Lower lobe of right lung (tissue), 2 donors: ENCODE data around the gene LAGE3. TPM values are rescaled to one million over a fixed set of nuclear protein-coding genes. Genes with fewer than 3 reads are reported as not detected.
A peak's percentile ranks its signal among the peaks of the same experiment; 100 is the strongest.

Experiments used
- ATAC-seq, 2 donors: fragments of 200-7000 bp; cut with Tn5 transposase; one replicate each; pipeline ENCODE4 v1.9.1; 2020 to 2022; ENCODE audit warnings: mild to moderate bottlenecking in 2 of 2, moderate library complexity in 2 of 2
- DNase-seq: peaks from one replicate; pipeline ENCODE4 v3.0.0-alpha.2; 2020
- H3K27ac ChIP-seq: fragments of 200-600 bp; one replicate; pipeline ENCODE4 v1.8.0; 2022
- H3K27me3 ChIP-seq: fragments of 200-600 bp; one replicate; pipeline ENCODE4 v1.8.0; 2022; ENCODE audit warnings: low read depth
- H3K36me3 ChIP-seq: fragments of 200-600 bp; one replicate; pipeline ENCODE4 v1.8.0; 2022; ENCODE audit warnings: mild to moderate bottlenecking
- H3K4me1 ChIP-seq: fragments of 200-600 bp; one replicate; pipeline ENCODE4 v1.8.0; 2022
- H3K4me3 ChIP-seq: fragments of 200-600 bp; one replicate; pipeline ENCODE4 v1.8.0; 2022; ENCODE audit warnings: mild to moderate bottlenecking
- H3K9me3 ChIP-seq: fragments of 200-600 bp; one replicate; pipeline ENCODE4 v1.8.0; 2022
- intact Hi-C: fragments of 100-400 bp; cut with DNase I; formaldehyde crosslinking; loops from one replicate; pipeline ENCODE4 v1.11.0; 2022
- total RNA-seq: library from RNA; stranded (reverse); fragmentation: NEBNext Ultra II Directional; extraction: Animal tissue kit (Norgen Biotek cat#: 25700); gene quantifications from one replicate; pipeline ENCODE4 v1.2.1, GENCODE V29; 2021
- TF ChIP-seq, protein P1 (sequence below): fragments of 200-600 bp; IDR thresholded peaks from one replicate; pipeline ENCODE4 v1.8.0; 2022; ENCODE audit warnings: antibody characterized with exemption, mild to moderate bottlenecking
- donor health status: DM: no; HTN: yes; CAD: no; lungs with severe emphysema.

Gene LAGE3
- total RNA-seq, 1 donor from 2014 or later = 20.4 TPM

DNA sequence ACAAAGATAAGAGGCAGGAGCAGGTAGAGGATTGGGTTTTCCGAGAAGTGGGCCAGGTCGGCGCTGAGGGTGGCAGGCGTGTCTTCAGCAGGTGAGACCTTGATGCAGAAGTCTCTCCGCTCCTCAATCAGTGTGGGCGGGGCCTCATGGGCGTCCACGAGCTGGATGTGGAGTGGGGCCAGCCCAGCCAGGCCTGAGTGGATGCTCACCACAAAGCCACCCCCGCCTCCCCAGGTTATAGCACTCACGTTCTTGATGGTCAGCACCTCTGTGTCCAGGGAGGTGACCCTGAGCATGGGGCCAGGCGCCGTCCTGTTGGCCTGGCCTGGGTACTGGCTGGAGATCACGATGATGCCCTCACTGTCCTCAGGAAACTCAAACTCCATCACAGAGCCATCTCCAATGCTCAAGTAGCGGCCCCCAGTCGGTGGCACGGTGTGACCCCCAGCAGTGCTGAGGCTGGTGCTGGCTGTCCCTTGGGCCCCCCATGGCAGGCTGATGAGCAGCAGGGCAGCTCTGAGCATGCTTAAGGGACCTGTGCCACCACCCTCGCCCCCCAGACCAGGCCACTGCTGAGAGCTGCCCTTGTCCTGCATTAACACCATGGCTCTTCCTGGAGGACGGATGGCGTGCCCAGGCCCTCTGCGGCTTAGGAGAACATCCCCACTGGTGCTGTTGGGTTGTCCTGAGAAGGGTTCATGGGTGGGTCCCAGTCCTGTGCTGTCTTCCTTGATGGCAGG lies 9.4 kb upstream of the LAGE3 start:
- Histone ChIP-seq H3K4me1 (peaks cover 25% of the 10 kb centered on the region), H3K4me3 (no peak overlapping the region), H3K27ac (no peak overlapping the region), H3K36me3 (peaks cover 14% of the 10 kb centered on the region), H3K9me3 (no peaks in the 10 kb centered on the region), H3K27me3 (no peaks in the 10 kb centered on the region)
- TF ChIP-seq, protein P1, sequence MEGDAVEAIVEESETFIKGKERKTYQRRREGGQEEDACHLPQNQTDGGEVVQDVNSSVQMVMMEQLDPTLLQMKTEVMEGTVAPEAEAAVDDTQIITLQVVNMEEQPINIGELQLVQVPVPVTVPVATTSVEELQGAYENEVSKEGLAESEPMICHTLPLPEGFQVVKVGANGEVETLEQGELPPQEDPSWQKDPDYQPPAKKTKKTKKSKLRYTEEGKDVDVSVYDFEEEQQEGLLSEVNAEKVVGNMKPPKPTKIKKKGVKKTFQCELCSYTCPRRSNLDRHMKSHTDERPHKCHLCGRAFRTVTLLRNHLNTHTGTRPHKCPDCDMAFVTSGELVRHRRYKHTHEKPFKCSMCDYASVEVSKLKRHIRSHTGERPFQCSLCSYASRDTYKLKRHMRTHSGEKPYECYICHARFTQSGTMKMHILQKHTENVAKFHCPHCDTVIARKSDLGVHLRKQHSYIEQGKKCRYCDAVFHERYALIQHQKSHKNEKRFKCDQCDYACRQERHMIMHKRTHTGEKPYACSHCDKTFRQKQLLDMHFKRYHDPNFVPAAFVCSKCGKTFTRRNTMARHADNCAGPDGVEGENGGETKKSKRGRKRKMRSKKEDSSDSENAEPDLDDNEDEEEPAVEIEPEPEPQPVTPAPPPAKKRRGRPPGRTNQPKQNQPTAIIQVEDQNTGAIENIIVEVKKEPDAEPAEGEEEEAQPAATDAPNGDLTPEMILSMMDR = no peak
- intact Hi-C loops = no loop called here
- DNase-seq = no peak
- no peak for ATAC-seq

DNA sequence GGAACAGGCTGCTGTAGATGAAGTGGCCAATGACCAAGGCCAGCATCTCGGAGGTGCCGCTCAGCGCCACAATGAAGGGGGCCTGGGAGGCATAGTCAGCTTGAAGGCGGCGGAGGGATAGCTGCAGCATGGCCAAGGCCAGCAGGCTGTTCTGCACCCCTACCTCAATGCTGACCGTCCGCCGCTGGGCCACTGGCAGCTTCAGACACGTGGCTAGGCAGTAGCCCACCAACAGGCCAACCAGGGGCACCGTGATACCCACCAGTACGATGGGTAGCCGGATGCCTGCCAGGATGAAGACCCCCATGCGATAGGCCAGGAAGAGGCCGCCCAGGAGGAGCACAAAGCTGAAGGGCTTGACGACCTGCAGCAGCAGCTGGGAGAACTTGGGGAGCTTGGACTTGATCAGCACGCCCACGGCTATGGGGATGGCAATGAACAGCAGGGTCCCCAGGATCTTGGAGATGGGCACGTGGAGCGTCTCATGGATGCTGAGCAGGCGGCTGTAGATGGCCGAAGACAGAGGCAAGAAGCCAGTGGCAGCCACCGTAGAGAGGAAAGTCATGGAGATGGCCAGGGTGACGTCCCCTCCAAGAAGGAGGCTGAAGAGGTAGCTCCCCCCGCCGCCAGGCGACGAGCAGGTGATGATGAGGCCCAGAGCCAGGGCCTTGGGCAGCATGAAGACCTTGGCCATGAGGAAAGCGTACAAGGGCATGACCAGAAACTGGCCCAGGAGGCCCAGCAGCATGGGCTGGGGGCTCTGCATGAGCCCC lies 8.6 kb upstream of the LAGE3 start:
- H3K27me3 ChIP-seq = no peaks in the 10 kb centered on the region
- no peak for DNase-seq
- intact Hi-C loops = no loop called here
- H3K36me3 ChIP-seq = peaks cover 14% of the 10 kb centered on the region
- TF ChIP-seq, protein P1 = no peak
- H3K4me3 ChIP-seq = no peak overlapping the region
- H3K4me1 ChIP-seq = peaks cover 25% of the 10 kb centered on the region
- no peaks in the 10 kb centered on the region for H3K9me3 ChIP-seq
- ATAC-seq = no peak
- no peak overlapping the region for H3K27ac ChIP-seq

DNA sequence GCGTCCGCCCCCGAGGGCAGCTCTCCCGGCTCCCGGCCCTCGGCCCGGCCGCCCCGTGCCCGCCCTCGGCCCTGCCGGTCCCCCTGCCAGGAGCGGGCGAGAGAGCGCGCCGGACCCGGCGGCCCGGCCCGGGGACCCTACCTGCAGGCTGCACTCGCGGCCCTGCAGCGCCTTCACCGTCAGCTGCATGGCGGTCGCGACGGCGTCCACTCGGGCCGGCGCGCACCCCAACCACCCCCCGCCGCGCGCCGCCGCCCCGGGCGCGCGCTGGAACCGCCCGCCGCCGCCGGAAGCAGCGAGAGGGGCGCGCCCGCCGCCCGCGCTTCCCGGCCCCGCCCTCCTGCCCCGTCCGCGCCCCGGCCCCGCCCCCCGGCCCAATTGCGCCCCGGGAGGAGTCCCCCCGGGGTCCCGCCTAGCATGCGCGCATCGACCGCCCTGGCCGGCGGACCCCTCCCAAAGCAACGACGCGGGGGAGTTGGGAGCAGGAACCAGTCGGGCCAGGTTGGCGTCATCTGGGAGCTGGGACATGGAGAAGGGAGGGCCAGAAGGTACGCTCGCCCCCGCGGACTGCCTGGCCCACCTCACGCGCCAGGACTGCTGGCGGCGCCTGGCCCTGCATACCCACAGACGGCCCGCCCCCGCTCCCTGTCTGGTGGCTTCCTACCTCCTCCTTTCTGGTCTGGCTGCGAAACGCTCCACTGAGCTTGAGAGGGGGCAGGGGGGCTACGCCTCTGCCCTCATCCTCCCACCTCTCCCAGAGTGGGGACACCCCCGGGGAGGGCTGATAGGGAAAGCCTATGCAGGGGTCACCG lies 7.5 kb upstream of the LAGE3 start, which contains the start of gene UBL4A:
Gene UBL4A (minus strand): TSS at position 220 of the 812 bp plus-strand sequence. CDS start 31 bp downstream, at position 189.
- peak; percentile 83 for DNase-seq
- peak; percentile 62 to 63 for ATAC-seq
- peaks cover 25% of the 10 kb centered on the region for H3K4me1 ChIP-seq

DNA sequence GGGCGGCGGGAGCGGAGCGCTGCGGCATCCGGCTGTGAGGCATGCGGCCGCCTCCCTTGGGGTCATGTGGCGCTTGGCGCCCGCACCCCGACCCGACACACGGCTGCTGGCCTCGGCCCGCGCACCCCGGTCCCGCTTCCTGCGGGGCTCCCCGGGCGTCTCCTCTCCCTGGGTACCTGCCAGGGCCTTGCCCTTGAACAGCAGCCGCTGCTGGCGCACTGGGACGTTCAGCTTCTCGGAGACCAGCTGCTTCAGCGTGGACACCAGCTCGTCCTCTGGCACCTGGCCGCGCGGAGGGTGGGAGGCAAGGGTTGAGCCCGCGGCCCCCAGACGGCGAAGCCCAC lies 6.9 kb upstream of the LAGE3 start:
- no peaks in the 10 kb centered on the region for H3K27me3 ChIP-seq

More for the DNA sequence above, 7.5 kb upstream of the LAGE3 start, which contains the start of gene UBL4A:
- peak within 1 kb of the TSS; percentile 87 for H3K27ac ChIP-seq
- H3K9me3 ChIP-seq = no peaks in the 10 kb centered on the region
- peak within 1 kb of the TSS; percentile 68 for H3K4me3 ChIP-seq
- intact Hi-C loops = no loop called here
- TF ChIP-seq, protein P1 = no peak
- H3K36me3 ChIP-seq = peaks cover 14% of the 10 kb centered on the region
- H3K27me3 ChIP-seq = no peaks in the 10 kb centered on the region

More for the DNA sequence above, 6.9 kb upstream of the LAGE3 start:
- Histone ChIP-seq H3K27ac (peak overlapping the region; percentile 87), H3K4me1 (peaks cover 25% of the 10 kb centered on the region), H3K4me3 (peak overlapping the region; percentile 68), H3K36me3 (peaks cover 14% of the 10 kb centered on the region), H3K9me3 (no peaks in the 10 kb centered on the region)
- intact Hi-C loops = no loop called here
- ATAC-seq (no peak), DNase-seq (no peak)
- TF ChIP-seq, protein P1 = no peak
